Psoas muscle (tissue), 8 donors: ENCODE data around the gene TRAK2. TPM values are rescaled to one million over a fixed set of nuclear protein-coding genes. Genes with fewer than 3 reads are reported as not detected.
"Not testable (repeated sequence)": the region's sequence is repeated elsewhere in the genome, so short reads cannot be mapped to it uniquely, and the experiment has no call there.

Experiments
- ATAC-seq, 4 donors: fragments of 200-7000 bp; cut with Tn5 transposase; one replicate each; pipeline ENCODE4 v1.9.1; 2020; ENCODE audit warnings: moderate library complexity in 3 of 4, mild to moderate bottlenecking in 2 of 4
- DNase-seq, 2 donors: peaks; one replicate each; pipeline ENCODE4 v3.0.0-alpha.2; 2020
- H3K27ac ChIP-seq: fragments of 200-600 bp; one replicate; pipeline ENCODE4 v1.8.0; 2022
- H3K27me3 ChIP-seq, 3 donors: fragments of 200-600 bp in 1 of 3; one replicate each; pipeline versions ENCODE4 v1.6.1 to v1.8.0; 2013 to 2022; ENCODE audit warnings: low read length in 2 of 3, mild to moderate bottlenecking in 2 of 3, moderate library complexity in 1 of 3; ENCODE audit not compliant: insufficient read depth in 3 of 3
- H3K36me3 ChIP-seq, 2 donors: fragments of 200-600 bp in 1 of 2; one replicate each; pipeline versions ENCODE4 v1.6.1 to v1.8.0; 2013 to 2022; ENCODE audit warnings: low read depth in 1 of 2, mild to moderate bottlenecking in 1 of 2, moderate library complexity in 1 of 2; ENCODE audit not compliant: insufficient read depth in 1 of 2
- H3K4me1 ChIP-seq: fragments of 200-600 bp; one replicate; pipeline ENCODE4 v1.8.0; 2022
- H3K4me3 ChIP-seq: fragments of 200-600 bp; one replicate; pipeline ENCODE4 v1.8.0; 2022; ENCODE audit warnings: mild to moderate bottlenecking
- H3K9me3 ChIP-seq: fragments of 200-600 bp; one replicate; pipeline ENCODE4 v1.8.0; 2022
- CTCF ChIP-seq: fragments of 200-600 bp; IDR thresholded peaks from one replicate; pipeline ENCODE4 v1.8.0; 2022; ENCODE audit warnings: antibody characterized with exemption
- WGBS, 3 donors: extraction: QIAGEN DNeasy Blood & Tissue Kit; methylation state at CpG; one replicate each; pipeline versions ENCODE4 v1.1.6 to v1.1.7; 2013; 5-methylcytosine and 5-hydroxymethylcytosine counted together
- intact Hi-C, 2 donors: fragments of 100-400 bp; cut with DNase I; formaldehyde crosslinking; loops; one replicate each; pipeline versions ENCODE4 v1.11.0 to v1.14.2; 2022
- polyA plus RNA-seq, 3 donors: library from polyadenylated mRNA; stranded (reverse); fragments of 200-250 nt; gene quantifications; one replicate each; pipeline ENCODE4 v1.2.3, GENCODE V29; 2013
- total RNA-seq, 4 donors: library from RNA; stranded (reverse); fragmentation: NEBNext Ultra II Directional in 2 of 4; extraction: Animal tissue kit (Norgen Biotek cat#: 25700) in 2 of 4; gene quantifications; one replicate each; pipeline versions ENCODE4 v1.2.1 to v1.2.4, GENCODE V29; 2021 to 2023
- donor health status: healthy with polysubstance abuse.
- donor health status: DM: no; HTN: no; CAD: no; lungs with moderate emphysema.
- donor health status: Bipolar disorder and iron deficiency.
- donor health status: healthy.
- donor health status: DM: yes; HTN: yes; CAD: no.
- donor health status: DM: no; HTN: no; CAD: no.
- donor health status: DM: no; HTN: no; CAD: no.
- donor health status: DM: yes; HTN: yes; CAD: no.

TRAK2 gene
- total and polyA plus RNA-seq, 7 donors = 9.8 to 53.0 (median 23.4) TPM

- Histone ChIP-seq H3K9me3 (no peaks in the 10 kb centered on the region), H3K36me3 (peaks cover 3 to 100% of the 10 kb centered on the region in 2 donors), H3K27ac (no peak overlapping the region), H3K4me3 (no peak overlapping the region), H3K27me3 (no peaks in the 10 kb centered on the region), H3K4me1 (no peaks in the 10 kb centered on the region)
- 61 to 77% (median 63%) methylated on average over 1 of the region's 1 CpG for WGBS, 3 donors
- ATAC-seq = no peak
- DNase-seq = no peak
- intact Hi-C loops = no loop called here
- TF ChIP-seq CTCF = no peak
Measured at GRCh38 chr2:201383136-201383535, 68.1 kb downstream of the TRAK2 start.

- 85 to 90% (median 87%) methylated on average over 5 of the region's 5 CpGs for WGBS, 3 donors
- H3K27me3 ChIP-seq = no peaks in the 10 kb centered on the region
- TF ChIP-seq CTCF = no peak
- H3K27ac ChIP-seq = no peak overlapping the region
- H3K4me1 ChIP-seq = no peaks in the 10 kb centered on the region
- no peak overlapping the region for H3K4me3 ChIP-seq
- intact Hi-C loops = loop anchor here in 1 of 2 donors (10.0 kb wide), 1 partner anchor 246 kb away; no protein-coding TSS in a partner anchor
- ATAC-seq (no peak), DNase-seq (no peak)
- H3K9me3 ChIP-seq = no peaks in the 10 kb centered on the region
- H3K36me3 ChIP-seq = peaks cover 0 to 72% of the 10 kb centered on the region in 2 donors
Measured at GRCh38 chr2:201378496-201379397, 72.5 kb downstream of the TRAK2 start.

GRCh38 chr2:201377218-201377617 is 74.0 kb downstream of the TRAK2 start:
- H3K4me1 ChIP-seq = no peaks in the 10 kb centered on the region
- ATAC-seq (no peak), DNase-seq (no peak)
- no peaks in the 10 kb centered on the region for H3K9me3 ChIP-seq
- intact Hi-C loops = loop anchor here in 1 of 2 donors (10.0 kb wide), 1 partner anchor 248 kb away; no protein-coding TSS in a partner anchor
- 93 to 97% (median 93%) methylated on average over 3 of the region's 3 CpGs for WGBS, 3 donors
- no peak for TF ChIP-seq CTCF
- H3K36me3 ChIP-seq = peaks cover 0 to 56% of the 10 kb centered on the region in 2 donors
- no peak overlapping the region for H3K4me3 ChIP-seq
- no peak overlapping the region for H3K27ac ChIP-seq
- no peaks in the 10 kb centered on the region for H3K27me3 ChIP-seq

- intact Hi-C loops = loop anchor here in 1 of 2 donors (10.0 kb wide), 2 partner anchors 255 to 475 kb away; no protein-coding TSS in a partner anchor
- H3K4me1 ChIP-seq = no peaks in the 10 kb centered on the region
- H3K4me3 ChIP-seq = no peak overlapping the region
- H3K27me3 ChIP-seq = no peaks in the 10 kb centered on the region
- H3K36me3 ChIP-seq = peaks cover 4 to 17% of the 10 kb centered on the region in 2 donors
- no peak for TF ChIP-seq CTCF
- no peaks in the 10 kb centered on the region for H3K9me3 ChIP-seq
- ATAC-seq = no peak
- H3K27ac ChIP-seq = no peak overlapping the region
- WGBS, 3 donors = 88 to 92% (median 88%) methylated on average over 11 of the region's 11 CpGs
- no peak for DNase-seq
Measured at GRCh38 chr2:201369775-201370174, 81.5 kb downstream of the TRAK2 start.

- not testable (repeated sequence) for H3K4me3 ChIP-seq, H3K9me3 ChIP-seq, ATAC-seq, H3K4me1 ChIP-seq, DNase-seq, H3K27ac ChIP-seq, H3K27me3 ChIP-seq
- intact Hi-C loops = loop anchor here in 1 of 2 donors (10.0 kb wide), 1 partner anchor 475 kb away; no protein-coding TSS in a partner anchor
- WGBS, 3 donors = 91 to 96% (median 93%) methylated on average over 8 of the region's 8 CpGs
- peaks cover 4 to 17% of the 10 kb centered on the region in 2 donors for H3K36me3 ChIP-seq
Measured at GRCh38 chr2:201369318-201369717, 81.9 kb downstream of the TRAK2 start.
